ENCODE measurements around the gene CHN1. TPM values are rescaled to one million over a fixed set of nuclear protein-coding genes. Genes with fewer than 3 reads are reported as not detected.
A peak's percentile ranks its signal among the peaks of the same experiment; 100 is the strongest.

CHN1 gene
- total RNA-seq, 2 experiments from 2014 or later, result 0.62 to 1.2 TPM

GRCh38 chr2:174762464-174762863 lies 242.7 kb downstream of the CHN1 start:
- H3K27ac Mint-ChIP-seq, result no peak overlapping the region
- peaks cover 7% of the 10 kb centered on the region for H3K4me1 Mint-ChIP-seq

DNA sequence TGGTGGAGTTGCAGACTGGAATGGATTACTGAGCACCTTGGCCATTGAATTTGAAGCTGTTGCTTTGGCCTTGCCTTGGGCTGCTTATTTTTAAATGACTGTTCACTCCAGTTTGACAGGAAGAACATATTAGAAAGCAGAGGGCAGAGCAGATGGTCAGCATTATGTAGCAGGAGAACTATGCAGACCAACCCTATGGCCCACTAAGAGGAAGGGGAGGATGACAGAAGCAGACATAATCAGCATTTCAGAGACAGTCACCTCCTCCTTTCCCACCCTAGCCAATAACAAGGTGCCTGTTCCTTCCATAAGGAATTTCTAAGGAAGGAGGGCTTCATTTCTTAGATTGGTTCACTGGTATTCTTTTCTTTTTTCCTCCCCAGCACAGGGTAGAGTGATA lies 243.3 kb downstream of the CHN1 start:
- DNase-seq, result no peak
- POLR2A ChIA-PET, result no interaction called here
- Mint-ChIP-seq H3K4me3 (no peak overlapping the region), H3K27me3 (peaks cover 3% of the 10 kb centered on the region), H3K4me1 (peaks cover 7% of the 10 kb centered on the region), H3K9me3 (no peaks in the 10 kb centered on the region), H3K36me3 (ENCODE audit: low read depth) (no peaks in the 10 kb centered on the region), H3K27ac (no peak overlapping the region)
- CTCF ChIA-PET, result interaction anchor here (0.6 kb wide), 1 partner anchor 298 kb away, joined by 3 read pairs; no protein-coding TSS in a partner anchor

More at GRCh38 chr2:174762464-174762863, 242.7 kb downstream of the CHN1 start:
- Mint-ChIP-seq H3K9me3 (no peaks in the 10 kb centered on the region), H3K4me3 (no peak overlapping the region), H3K27me3 (peaks cover 7% of the 10 kb centered on the region), H3K36me3 (ENCODE audit: low read depth) (no peaks in the 10 kb centered on the region)
- ChIA-PET POLR2A (no interaction called here), CTCF (interaction anchor here (0.6 to 3.1 kb wide), 6 partner anchors 9 to 298 kb away, joined by 3 to 11 read pairs (median 4); no protein-coding TSS in a partner anchor)
- no peak for DNase-seq

DNA sequence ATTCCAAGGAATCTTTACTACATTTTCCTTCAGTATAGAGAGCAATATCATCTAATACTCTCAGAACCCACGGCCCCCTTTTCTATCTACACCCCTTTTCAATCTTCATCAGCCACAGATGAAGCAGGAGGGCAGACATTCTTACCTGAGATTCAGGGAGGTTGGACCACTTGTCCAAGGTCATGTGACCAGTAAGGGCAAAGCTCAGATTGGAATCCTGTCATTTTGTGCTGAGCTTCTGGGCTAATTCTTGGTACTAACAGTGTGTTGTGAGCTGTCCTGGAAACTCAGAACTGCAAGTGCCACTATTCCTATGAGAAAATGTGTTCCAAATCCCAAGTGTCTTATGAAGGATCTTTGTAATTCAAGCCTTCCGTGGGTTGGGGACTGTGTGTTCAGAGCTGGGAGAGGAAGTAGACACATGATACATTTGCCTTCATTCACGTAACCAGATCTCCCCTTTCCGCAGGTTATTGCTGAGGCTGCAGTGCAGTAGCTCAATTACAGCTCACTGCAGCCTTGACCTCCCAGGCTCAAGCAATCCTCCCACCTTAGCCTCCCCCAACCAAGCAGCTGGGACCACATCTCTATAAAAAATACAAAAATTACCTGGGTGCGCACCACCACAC lies 244.2 kb downstream of the CHN1 start:
- peaks cover 3% of the 10 kb centered on the region for H3K27me3 Mint-ChIP-seq
- H3K36me3 Mint-ChIP-seq (ENCODE audit: low read depth), result no peaks in the 10 kb centered on the region
- no peak for DNase-seq
- H3K4me1 Mint-ChIP-seq, result peaks cover 7% of the 10 kb centered on the region
- ChIA-PET CTCF (no interaction called here), POLR2A (no interaction called here)
- no peaks in the 10 kb centered on the region for H3K9me3 Mint-ChIP-seq
- H3K27ac Mint-ChIP-seq, result no peak overlapping the region
- H3K4me3 Mint-ChIP-seq, result no peak overlapping the region

- H3K9me3 Mint-ChIP-seq, result no peaks in the 10 kb centered on the region
- H3K4me3 Mint-ChIP-seq, result no peak overlapping the region
- H3K4me1 Mint-ChIP-seq, result peaks cover 7% of the 10 kb centered on the region
- peaks cover 3% of the 10 kb centered on the region for H3K27me3 Mint-ChIP-seq
- CTCF ChIA-PET, result no interaction called here
- no peak for DNase-seq
- no peak overlapping the region for H3K27ac Mint-ChIP-seq
- H3K36me3 Mint-ChIP-seq (ENCODE audit: low read depth), result no peaks in the 10 kb centered on the region
- POLR2A ChIA-PET, result no interaction called here
Measured at GRCh38 chr2:174759381-174760065, 245.7 kb downstream of the CHN1 start.

GRCh38 chr2:174756743-174757142 lies 248.4 kb downstream of the CHN1 start:
- Mint-ChIP-seq H3K4me1 (peaks cover 16% of the 10 kb centered on the region), H3K36me3 (ENCODE audit: low read depth) (no peaks in the 10 kb centered on the region), H3K27me3 (peaks cover 2% of the 10 kb centered on the region), H3K4me3 (no peak overlapping the region), H3K9me3 (no peaks in the 10 kb centered on the region), H3K27ac (no peak overlapping the region)
- POLR2A ChIA-PET, result no interaction called here
- CTCF ChIA-PET, result no interaction called here
- no peak for DNase-seq

DNA sequence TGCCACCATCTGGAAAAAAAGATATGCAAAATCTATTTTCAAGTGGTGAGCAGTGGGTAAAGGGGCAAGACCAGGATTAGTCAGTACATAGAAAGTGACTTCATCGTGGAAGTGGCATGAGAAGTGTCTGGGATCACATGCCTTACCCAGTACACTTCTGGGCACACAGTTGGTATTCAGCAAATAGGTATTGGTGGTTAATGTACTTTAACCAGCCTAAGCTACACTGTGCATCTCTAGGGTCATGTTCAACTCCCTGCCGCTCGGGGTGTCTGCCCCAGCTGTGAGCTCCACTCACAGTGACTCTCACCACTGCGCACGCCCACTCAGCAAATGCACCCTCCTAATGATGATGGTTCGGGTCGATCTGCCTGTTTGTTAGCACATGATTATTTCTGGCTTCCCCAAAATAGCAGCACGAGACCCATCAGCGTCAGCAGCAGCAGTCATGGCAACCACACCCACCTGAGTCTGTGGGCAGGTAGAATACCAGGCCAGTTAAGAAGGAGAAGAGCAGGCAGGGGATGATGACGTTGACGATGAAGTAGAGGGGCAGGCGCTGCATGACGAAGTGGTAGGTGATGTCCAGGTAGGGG lies 252.0 kb downstream of the CHN1 start:
- CTCF ChIA-PET, result interaction anchor here (2.0 to 2.4 kb wide), 2 partner anchors 10 to 13 kb away, joined by 9 to 10 read pairs; partner anchors contain the start of gene CHRNA1
- peak overlapping the region; percentile 3 for H3K27ac Mint-ChIP-seq
- peaks cover 35% of the 10 kb centered on the region for H3K4me1 Mint-ChIP-seq
- peaks cover 6% of the 10 kb centered on the region for H3K27me3 Mint-ChIP-seq
- no peaks in the 10 kb centered on the region for H3K9me3 Mint-ChIP-seq
- H3K36me3 Mint-ChIP-seq (ENCODE audit: low read depth), result no peaks in the 10 kb centered on the region
- H3K4me3 Mint-ChIP-seq, result peak overlapping the region; percentile 36
- POLR2A ChIA-PET, result no interaction called here
- no peak for DNase-seq

GRCh38 chr2:174752403-174753037 lies 252.7 kb downstream of the CHN1 start:
- Mint-ChIP-seq H3K27ac (peak overlapping the region; percentile 62), H3K27me3 (peaks cover 6% of the 10 kb centered on the region), H3K9me3 (no peaks in the 10 kb centered on the region), H3K36me3 (ENCODE audit: low read depth) (no peaks in the 10 kb centered on the region), H3K4me3 (peak overlapping the region; percentile 36), H3K4me1 (peaks cover 35% of the 10 kb centered on the region)
- ChIA-PET POLR2A (interaction anchor here (0.6 kb wide), 1 partner anchor 1624 kb away, joined by 3 read pairs; no protein-coding TSS in a partner anchor), CTCF (interaction anchor here (2.4 kb wide), 1 partner anchor 11 kb away, joined by 10 read pairs; the partner anchor contains the start of gene CHRNA1)
- peak; percentile 33 for DNase-seq

- Mint-ChIP-seq H3K4me3 (no peak overlapping the region), H3K4me1 (peaks cover 35% of the 10 kb centered on the region), H3K9me3 (no peaks in the 10 kb centered on the region), H3K36me3 (ENCODE audit: low read depth) (no peaks in the 10 kb centered on the region), H3K27ac (no peak overlapping the region), H3K27me3 (peaks cover 6% of the 10 kb centered on the region)
- CTCF ChIA-PET, result interaction anchor here (0.7 kb wide), 1 partner anchor 1670 kb away, joined by 3 read pairs; no protein-coding TSS in a partner anchor
- peak; percentile 43 for DNase-seq
- POLR2A ChIA-PET, result no interaction called here
Measured at GRCh38 chr2:174750923-174751441, 254.2 kb downstream of the CHN1 start.

GRCh38 chr2:174749793-174750192 lies 255.4 kb downstream of the CHN1 start:
- DNase-seq, result no peak
- ChIA-PET CTCF (interaction anchor here (0.6 to 2.6 kb wide), 12 partner anchors 14 to 241 kb away, joined by 3 to 11 read pairs (median 4); partner anchors contain the start of gene CHRNA1), POLR2A (no interaction called here)
- no peak overlapping the region for H3K4me3 Mint-ChIP-seq
- H3K9me3 Mint-ChIP-seq, result no peaks in the 10 kb centered on the region
- no peaks in the 10 kb centered on the region for H3K36me3 Mint-ChIP-seq (ENCODE audit: low read depth)
- H3K27ac Mint-ChIP-seq, result no peak overlapping the region
- H3K27me3 Mint-ChIP-seq, result peaks cover 6% of the 10 kb centered on the region
- H3K4me1 Mint-ChIP-seq, result peaks cover 35% of the 10 kb centered on the region

- Mint-ChIP-seq H3K27me3 (peaks cover 6% of the 10 kb centered on the region), H3K36me3 (ENCODE audit: low read depth) (no peaks in the 10 kb centered on the region), H3K4me3 (no peak overlapping the region), H3K27ac (no peak overlapping the region), H3K4me1 (peaks cover 35% of the 10 kb centered on the region), H3K9me3 (no peaks in the 10 kb centered on the region)
- CTCF ChIA-PET, result interaction anchor here (0.6 to 2.6 kb wide), 17 partner anchors 12 to 435 kb away, joined by 3 to 11 read pairs (median 4); partner anchors contain the start of gene CHRNA1
- DNase-seq, result peak; percentile 80
- POLR2A ChIA-PET, result no interaction called here
Measured at GRCh38 chr2:174748948-174749347, 256.2 kb downstream of the CHN1 start.

All from activated CD4-positive, alpha-beta T cell treated with anti-CD3 and anti-CD28 coated beads, Interleukin-2, amount 10 ng/mL, durations not matched to agents 7 days and 5 days (primary cell).